AG08395 (cell line): Measurements from ENCODE around the gene NOXA1.
"Not testable (repeated sequence)": the region's sequence is repeated elsewhere in the genome, so short reads cannot be mapped to it uniquely, and the experiment has no call there.

Experiments used
- DNase-seq: peaks from one replicate; pipeline ENCODE4 v3.0.0; 2012; ENCODE audit warnings: mixed read lengths, low spot score

The NOXA1 gene

DNA sequence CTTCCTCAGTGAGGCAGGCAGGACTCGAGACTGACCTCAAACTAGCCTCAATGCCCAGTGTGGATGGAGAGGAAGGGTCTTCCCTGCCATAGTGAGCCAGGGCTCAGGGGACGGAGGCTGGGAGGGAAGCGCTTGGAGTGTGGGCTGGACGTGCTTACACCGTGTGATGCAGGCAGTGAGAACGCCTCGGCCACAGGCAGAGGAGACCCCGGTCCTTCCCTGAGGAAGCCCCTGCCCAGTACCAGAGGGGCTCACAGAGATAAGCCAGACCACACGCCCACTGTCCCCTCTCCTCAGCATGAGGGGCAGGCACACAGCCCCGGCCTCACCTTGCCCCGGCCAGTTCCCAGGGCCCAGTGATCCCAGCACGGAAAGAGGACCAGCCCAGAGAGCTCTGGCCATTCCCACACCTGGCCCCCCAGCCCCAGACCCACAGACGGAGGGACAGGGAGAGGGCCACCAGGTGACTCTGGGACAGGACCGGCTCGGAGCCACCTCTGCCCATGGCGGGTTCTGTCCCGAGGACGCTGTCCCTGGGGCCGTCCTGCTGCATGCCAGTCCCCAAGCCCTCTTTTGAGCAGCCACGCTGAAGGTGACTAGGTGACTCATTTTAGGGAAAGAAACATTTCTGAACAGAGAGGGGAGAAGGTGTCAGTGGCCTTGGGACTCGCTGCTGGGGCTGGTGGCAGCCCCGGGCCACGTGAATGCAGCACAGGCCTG is 42.0 kb downstream of the NOXA1 start:
- DNase-seq = no peak

DNA sequence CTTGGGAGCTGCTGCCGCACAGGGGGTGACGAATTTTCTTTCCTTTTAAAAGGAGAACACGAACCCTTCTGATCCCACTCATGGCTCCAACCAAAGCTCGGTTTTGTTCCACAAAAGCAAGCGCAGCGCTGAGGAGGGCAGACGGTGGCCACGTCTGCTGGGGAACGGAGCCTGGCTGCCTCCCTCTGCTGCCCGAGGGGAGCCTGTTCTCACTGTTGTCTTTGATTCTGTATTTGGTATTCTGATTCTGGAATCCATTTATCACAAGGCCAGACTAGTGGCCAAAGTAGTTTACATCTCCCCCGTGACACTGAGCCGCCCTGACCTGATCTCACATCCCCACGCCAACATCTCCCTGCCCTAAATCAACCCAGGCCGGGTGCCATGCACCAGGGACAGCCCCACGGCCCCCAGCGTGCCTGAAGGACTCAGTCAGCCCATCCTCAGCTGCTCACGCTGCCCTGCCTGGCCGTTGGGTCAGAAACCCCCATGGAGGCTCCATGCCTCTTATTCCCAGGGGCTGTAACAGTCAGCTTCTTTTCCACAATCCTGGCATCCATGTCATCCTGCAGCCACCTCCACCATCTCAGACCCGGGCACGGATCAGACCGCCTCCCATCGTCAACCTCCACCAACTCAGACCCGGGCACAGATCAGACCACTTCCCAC is 42.7 kb downstream of the NOXA1 start:
- no peak for DNase-seq

DNA sequence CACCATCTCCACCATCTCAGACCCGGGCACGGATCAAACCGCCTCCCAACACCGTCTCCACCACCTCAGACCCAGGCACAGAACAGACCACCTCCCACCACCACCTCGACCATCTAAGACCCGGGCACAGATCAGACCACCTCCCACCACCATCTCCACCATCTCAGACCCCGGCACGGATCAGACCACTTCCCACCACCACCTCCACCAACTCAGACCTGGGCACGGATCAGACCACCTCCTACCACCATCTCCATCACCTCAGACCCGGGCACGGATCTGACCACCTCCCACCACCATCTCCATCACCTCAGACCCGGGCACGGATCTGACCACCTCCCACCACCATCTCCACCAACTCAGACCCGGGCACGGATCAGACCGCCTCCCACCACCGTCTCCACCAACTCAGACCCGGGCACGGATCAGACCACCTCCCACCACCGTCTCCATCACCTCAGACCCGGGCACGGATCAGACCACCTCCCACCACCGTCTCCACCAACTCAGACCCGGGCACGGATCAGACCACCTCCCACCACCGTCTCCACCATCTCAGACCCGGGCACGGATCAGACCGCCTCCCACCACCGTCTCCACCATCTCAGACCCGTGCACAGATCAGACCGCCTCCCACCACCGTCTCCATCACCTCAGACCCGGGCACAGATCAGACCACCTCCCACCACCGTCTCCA is 43.3 kb downstream of the NOXA1 start:
- DNase-seq = not testable (repeated sequence)

DNA sequence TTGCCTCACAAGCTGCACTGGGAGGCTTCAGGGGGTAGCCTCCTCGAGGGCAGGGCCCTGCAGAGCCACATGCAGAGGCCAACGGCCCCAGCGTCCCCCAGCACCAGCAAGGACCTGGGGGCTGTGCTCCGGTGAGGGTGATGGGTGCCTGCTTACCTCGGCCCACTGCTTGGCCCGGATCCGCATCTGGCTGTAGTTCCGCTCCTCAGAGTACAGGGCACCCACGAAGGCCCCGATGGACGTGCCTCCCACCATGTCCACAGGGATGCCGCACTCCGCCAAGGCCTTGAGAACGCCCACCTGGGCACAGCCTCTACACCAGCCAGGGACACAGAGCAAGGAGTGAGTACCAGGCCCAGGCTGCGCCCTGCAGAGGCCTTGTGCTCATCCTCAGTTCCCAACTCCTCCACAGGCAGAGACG is 44.0 kb downstream of the NOXA1 start:
- no peak for DNase-seq

DNA sequence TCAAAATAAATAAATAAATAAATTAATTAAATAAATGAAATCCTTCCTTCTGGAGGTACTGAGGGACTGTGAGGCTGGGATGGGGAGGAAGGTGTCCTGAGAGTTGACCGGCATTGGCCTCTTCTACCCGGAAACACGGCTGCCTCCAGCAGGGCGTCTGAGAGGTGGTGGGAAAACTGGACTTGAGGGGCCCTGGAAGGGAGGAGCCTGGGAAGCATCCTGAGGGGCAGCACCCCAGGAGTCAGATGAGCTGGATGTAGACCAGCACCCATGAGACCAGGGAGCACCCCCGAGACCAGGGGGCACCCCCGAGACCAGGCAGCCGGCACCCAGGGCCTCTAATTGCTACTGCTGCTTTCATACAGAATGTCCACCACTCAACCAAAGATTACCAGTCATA is 44.7 kb downstream of the NOXA1 start:
- DNase-seq = no peak

DNA sequence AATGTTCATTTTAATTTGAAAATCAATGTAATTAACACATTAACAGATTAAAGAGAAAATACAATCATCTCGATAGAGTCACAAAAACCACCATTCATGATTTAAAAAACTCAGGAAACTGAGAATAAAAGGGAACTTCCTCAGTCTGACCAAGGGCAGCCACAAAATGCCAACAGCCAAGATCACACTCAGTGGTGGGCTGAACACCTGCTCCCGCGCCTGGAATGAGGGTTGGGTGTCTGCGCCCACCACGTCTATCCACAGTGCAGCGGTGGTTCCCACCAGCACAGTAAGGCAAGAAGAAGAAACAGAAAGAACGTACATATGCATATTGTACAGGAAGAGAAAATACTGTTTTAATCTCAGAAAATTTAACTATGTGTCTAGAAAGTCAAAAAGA is 47.6 kb downstream of the NOXA1 start:
- no peak for DNase-seq

DNA sequence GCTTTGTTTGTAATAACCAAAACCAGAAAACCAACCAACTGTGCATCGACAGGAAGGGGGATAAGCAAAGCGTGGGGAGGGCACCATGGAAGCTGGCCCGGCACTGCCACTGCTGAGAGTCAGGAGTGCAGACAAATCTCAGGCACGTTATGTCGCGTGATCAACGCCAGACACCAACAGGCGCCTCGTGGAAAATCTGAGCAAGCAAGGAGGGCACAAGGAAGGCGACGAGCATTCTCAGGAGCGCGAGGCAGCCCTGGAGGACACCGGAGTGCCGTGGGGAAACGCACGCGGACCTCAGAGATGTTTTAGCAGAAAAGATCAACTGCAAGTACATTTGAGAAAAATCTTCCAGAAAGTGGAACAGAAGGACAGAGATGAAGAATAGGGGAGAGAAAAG is 51.1 kb downstream of the NOXA1 start:
- no peak for DNase-seq

DNA sequence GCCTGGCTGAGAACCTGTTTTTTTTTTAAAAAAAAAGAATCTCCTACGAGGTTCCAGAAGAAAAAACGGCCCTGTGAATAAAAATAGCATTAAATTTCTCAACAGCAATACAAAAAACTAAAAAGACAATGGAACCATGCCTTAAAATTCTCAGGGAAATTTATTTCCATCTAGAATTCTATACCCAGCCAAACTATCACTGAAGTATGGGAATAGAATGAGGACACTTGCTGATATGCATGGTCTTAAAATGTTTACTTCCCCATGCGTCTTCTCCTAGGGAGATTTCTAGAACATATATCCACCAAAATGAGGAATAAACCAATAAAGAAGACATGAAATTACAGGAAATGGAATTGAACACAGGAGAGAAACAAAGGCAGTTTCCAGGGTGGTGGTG is 52.5 kb downstream of the NOXA1 start:
- no peak for DNase-seq

DNA sequence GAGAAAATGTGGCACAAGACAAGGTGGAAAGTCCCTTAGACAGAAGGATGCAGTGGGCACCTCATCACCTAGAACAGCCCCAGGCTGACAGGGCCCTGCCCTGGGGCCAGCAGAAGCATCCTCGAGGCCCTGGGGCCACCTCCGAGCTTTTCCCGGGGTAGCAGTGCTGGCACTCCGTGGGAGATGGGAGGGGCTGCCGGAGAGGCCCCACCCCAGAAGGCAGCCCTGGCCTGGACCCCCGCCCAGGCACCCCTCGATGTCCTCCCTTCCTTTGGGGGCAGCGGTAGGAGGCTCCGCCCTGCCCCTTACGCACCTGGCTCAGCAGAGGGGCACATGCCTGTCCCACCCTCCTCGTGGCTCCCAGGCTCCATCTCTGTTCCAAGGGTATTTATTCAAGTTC is 53.7 kb downstream of the NOXA1 start:
- DNase-seq = no peak

DNA sequence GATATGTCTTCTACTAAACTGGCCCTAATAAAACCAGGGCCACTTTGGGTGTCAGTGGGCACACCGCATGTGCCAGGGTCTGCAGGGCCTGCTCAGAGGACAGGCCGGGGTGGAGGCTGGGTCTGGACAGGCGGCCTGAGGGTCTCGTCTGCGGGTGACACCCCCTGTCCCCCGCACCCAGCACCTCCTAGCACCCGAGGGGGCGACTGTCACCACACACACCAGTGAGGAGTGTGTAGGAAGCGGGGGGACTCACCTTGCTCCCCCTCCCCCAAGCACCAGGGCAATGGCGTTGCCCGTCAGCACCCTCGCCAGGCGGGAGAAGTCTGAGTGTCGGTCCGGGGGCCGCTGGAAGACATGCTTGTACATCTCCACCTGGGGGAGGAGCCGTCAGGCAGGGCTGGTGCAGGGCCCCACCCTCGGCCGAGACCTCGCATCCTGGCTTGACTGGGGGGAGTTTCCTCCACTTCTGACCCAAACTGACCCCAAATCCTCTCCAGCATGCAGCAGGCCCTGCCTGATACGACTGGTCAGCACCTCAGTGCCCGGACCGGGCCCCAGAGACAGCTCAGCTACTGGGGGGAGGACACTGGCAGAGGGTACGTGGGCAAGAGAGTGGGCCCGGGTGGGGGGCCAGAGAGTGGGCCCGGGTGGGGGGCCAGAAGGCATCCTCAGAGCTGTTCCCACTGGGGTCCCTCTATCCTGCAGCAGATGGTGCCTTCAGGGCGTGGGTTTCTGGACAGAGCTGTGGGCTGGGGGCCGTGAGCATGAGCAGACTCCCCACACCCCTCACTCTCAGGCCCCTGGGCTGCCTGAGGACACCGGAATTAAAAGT is 54.8 kb downstream of the NOXA1 start:
- DNase-seq = no peak

DNA sequence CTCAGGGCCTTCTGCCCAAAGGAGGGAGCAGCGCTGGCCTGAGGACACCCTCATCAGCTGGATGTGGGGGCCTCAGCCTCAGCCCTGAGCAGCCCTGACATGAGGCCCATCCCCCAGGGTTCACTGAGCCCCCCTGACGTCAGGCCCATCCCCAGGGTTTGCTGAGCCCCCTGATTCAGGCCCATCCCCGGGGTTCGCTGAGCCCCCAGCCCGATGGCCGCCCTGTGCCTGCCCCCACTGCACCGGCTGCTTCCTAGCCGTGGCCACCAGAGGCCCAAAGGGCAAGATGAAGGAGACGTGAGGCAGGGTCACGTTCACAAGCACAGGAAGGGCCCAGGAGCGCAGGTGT is 55.4 kb downstream of the NOXA1 start:
- no peak for DNase-seq

DNA sequence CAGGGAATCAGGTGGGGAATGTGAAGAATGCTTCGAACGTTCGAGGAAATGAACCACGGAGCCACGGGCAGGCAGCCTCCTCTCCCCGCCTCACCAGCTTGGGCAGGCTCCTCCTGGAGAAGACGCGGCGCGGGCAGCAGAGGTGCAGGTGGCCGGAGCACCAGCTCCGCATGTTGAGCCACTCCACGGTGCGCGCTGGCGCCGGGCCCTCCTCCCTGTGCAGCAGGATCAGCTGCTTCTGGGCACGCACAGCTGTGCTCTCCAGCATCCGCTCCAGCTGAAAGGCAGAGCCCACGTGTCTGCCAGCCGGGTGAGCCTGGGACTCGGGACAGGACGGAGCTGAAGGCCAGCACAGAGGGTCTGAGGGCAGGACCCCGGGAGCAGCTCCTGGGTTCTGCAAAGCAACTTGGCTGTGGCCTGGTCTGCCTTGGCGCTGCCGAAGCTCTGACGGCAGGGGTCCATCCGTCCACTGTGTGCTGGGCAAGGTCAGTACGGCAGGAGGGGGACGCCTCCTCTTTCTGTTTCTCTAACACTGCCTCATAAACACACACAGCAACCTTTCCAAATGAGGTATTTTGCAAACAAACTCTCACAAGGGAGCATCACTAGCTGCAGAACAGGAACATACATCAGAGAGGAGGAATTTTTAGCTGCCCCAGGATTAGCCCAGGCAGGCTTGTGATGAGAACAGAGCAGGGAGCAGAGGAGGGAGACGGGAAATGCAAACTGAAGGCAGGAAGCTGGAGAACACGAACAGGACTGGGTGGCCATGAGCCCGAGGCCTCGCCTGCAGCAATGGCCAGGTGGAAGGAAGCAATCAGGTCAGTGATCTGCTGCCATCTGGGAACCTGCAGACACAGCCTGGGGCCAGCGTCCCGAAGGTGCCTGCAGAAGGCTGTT is 56.0 kb downstream of the NOXA1 start:
- peak; percentile 39 for DNase-seq

DNA sequence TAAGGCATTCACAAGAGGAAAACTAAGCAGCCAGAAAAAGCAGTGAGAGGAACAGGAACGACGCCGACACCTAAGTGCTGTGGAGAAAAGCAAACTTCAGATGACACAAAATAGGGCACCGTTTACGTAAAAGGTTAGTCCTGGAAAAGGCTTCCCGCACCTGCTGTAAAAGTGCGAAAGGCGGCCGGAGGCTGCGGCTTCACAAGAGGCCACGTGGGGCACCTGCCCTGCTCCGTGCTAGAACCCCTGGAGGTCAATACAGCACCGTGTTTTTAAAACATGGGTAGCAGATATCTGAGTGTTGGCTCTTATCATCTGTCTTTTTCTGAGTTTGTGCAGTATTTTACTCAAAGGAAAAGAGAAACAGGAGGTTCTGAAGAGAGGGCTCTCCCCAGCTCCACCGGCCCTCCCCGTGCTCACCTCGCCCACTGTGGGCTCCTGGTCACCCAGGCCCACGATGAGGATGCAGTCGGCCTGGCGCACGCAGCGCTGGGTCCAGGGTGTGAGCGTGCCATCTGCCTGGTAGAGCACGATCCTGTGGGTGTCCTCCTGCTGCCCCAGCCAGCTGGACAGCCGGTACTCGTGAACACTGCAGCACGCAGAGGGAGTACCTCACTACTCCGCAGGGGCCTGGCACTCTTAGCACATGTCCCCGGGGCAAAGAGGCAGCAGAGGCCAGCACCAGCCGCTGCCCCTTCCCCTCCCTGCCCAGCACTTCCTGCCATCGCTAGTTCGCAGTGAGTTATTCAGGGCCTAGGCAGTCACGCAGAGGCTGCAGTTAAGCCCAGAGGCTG is 56.9 kb downstream of the NOXA1 start:
- DNase-seq = no peak

DNA sequence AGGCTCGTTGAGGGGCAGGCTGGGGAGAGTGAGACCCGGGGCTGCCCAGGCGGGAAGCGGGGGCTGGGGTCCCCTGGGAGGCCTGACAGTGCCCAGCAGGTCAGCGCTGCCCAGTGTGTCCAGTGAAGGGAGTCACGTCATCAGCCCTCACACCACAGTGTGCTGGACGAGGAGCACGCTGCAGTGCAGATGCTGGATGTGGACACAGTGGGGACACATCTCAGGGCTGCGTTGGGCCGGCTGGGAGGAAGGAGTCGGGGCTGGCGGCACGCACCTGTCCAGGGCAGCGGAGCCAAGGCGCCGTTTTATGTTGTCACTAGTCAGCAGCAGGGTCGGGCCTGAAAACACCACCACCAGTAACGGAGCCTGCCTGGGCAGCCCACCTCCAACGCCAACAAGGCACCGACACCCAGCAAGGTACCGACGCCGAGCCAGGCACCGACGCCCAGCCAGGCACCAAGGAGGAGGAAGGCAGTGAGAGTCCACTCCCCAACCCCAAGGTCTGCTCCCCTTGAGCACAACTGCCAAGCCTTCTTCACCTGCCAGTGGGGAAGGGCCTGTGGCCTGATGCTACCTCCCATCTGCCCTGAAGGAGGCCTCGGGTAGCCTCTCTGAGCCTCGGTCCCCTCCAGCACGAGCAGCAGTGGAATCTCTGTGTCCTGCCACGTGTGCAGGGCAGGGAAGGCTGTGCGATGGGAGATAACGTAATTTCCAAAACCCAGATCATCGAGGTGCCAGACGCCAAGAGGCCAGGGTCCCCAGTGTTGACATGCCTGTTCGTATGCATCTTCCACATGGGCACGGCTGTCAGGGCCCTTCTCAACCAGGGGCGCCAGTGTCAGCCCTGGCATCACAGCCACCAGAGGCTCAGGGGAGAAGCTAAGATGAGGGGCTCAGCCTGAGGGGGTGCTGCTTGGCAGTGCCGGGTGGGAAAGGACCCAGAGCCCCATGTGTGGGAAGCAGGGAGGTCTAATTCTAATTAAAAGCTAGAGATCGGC is 57.8 kb downstream of the NOXA1 start:
- DNase-seq = no peak

DNA sequence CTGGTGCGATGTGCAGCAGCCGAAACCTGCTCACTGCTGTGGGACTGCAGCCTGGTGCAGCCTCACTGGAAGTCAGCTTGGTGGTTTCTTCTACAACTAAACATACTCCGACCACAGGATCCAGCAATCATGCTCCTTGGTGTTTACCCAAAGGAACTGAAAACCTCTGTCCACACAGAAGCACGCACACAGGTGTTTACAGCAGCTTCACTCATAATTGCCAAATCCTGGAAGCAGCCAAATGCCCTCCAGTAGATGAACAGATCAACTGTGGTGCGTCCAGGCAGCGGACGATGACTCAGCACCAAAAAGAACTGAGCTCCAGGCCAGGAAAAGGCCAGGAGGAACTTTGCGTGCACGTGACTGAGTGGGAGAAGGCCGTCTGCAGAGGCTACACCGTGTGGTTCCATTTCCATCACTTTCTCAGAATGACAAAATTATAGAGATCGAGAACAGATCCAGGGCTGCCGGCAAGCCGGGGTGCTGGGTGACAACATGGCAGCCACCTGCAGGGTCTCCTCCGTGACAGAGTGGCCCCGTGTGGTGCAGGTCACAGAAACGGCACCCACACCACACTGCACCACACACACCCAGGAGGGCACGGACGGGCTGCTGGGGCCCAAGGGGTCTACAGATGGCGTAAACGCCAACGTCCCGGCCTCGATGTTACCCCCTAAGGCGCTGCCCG is 59.0 kb downstream of the NOXA1 start:
- DNase-seq = peak; percentile 31
